HepG2 (cell line): Measurements from ENCODE around the gene TMTC2. TPM values are rescaled to one million over a fixed set of nuclear protein-coding genes. Genes with fewer than 3 reads are reported as not detected.

Experiments
- ATAC-seq: fragments of 200-7000 bp; cut with Tn5 transposase; 3 replicates; pipeline ENCODE4 v1.9.1; 2020; ENCODE audit warnings: mild to moderate bottlenecking, moderate library complexity
- BruUV-seq: library from RNA; stranded (reverse); fragments of 400-500 nt; replicated peaks from 2 replicates; lab custom pipeline; 2021; lab: Mats Ljungman, UMichigan
- CTCF ChIA-PET: fragments of 300-600 bp; formaldehyde crosslinking; extraction: SDS; loops from one replicate; lab custom pipeline; 2021; ENCODE audit warnings: low total read pairs, inconsistent platforms, low intra/inter-chr PET ratio; lab: Yijun Ruan, JAX
- POLR2A ChIA-PET: fragments of 350-600 bp; sonication (Branson Sonifier 250); formaldehyde crosslinking; loops from one replicate; lab custom pipeline; 2020; ENCODE audit warnings: antibody characterized with exemption, inconsistent platforms; lab: Yijun Ruan, JAX
- DNase-seq: peaks from one replicate; pipeline ENCODE4 v3.0.0-alpha.2; 2015; ENCODE audit warnings: low spot score
- FAIRE-seq: peaks from 3 replicates; lab custom pipeline; 2011; peaks lifted over from hg19 to GRCh38; lab: Jason Lieb, UNC
- H2AFZ ChIP-seq: one replicate; pipeline ENCODE4 v1.6.1; 2011; ENCODE audit warnings: low read length, inconsistent platforms
- H3K27ac ChIP-seq: fragments of 300-600 bp; 3 replicates; pipeline ENCODE4 v1.8.0; 2011; ENCODE audit warnings: mixed run types, mild to moderate bottlenecking, mixed read lengths, low read length, inconsistent platforms; ENCODE audit not compliant: insufficient read depth; ENCODE audit errors: extremely low read length
- H3K27me3 ChIP-seq, 2 experiments: fragments of 200-600 bp in 1 of 2; 2 replicates in 1 of 2; 3 replicates in 1 of 2; pipeline versions ENCODE4 v1.6.0 to v1.8.0; 2011; ENCODE audit warnings: low read length in 2 of 2, mild to moderate bottlenecking in 2 of 2, moderate library complexity in 2 of 2, inconsistent platforms in 1 of 2; ENCODE audit not compliant: insufficient read depth in 2 of 2, control insufficient read depth in 1 of 2
- H3K36me3 ChIP-seq, 2 experiments: fragments of 200-600 bp in 1 of 2; replicated peaks in 1 of 2; 2 replicates in 1 of 2; 3 replicates in 1 of 2; pipeline versions ENCODE4 v1.5.1 to v1.8.0; 2011; ENCODE audit warnings: low read length in 2 of 2, inconsistent platforms in 1 of 2; ENCODE audit not compliant: insufficient read depth in 2 of 2, control insufficient read depth in 1 of 2
- H3K4me1 ChIP-seq: 2 replicates; pipeline ENCODE4 v1.5.1; 2012; ENCODE audit warnings: low read length, inconsistent platforms; ENCODE audit not compliant: insufficient read depth
- H3K4me2 ChIP-seq: 2 replicates; pipeline ENCODE4 v1.6.0; 2011; ENCODE audit warnings: low read depth, low read length, inconsistent platforms
- H3K4me3 ChIP-seq, 3 experiments: fragments of 200-600 bp in 1 of 3; sonication (generic), shearing (Covaris generic) in 1 of 3; replicated peaks in 1 of 3; 2 replicates each; pipeline ENCODE4 v1.5.1; 2011 to 2016; ENCODE audit warnings: low read length in 3 of 3, inconsistent platforms in 2 of 3, low read depth in 2 of 3, mild to moderate bottlenecking in 2 of 3, control low read depth in 1 of 3, mixed read lengths in 1 of 3; ENCODE audit not compliant: insufficient read depth in 1 of 3
- H3K79me2 ChIP-seq: one replicate; pipeline ENCODE4 v1.6.1; 2011; ENCODE audit warnings: low read length, inconsistent platforms; ENCODE audit not compliant: insufficient read depth
- H3K9ac ChIP-seq: 2 replicates; pipeline ENCODE4 v1.6.0; 2011; ENCODE audit warnings: mild to moderate bottlenecking, low read depth, low read length, inconsistent platforms; ENCODE audit not compliant: insufficient read depth
- H3K9me3 ChIP-seq: 2 replicates; pipeline ENCODE4 v1.5.1; 2012; ENCODE audit warnings: mild to moderate bottlenecking, low read length
- H4K20me1 ChIP-seq: 2 replicates; pipeline ENCODE4 v1.6.0; 2011; ENCODE audit warnings: inconsistent platforms, mild to moderate bottlenecking, low read length, moderate library complexity; ENCODE audit not compliant: insufficient read depth
- CEBPG ChIP-seq: IDR thresholded peaks from 2 replicates; pipeline ENCODE4 v1.6.1; 2016
- ELF3 ChIP-seq: IDR thresholded peaks from 2 replicates; pipeline ENCODE4 v1.6.1; 2016; ENCODE audit warnings: missing genetic modification reagents, missing compliant biosample characterization
- GZF1 ChIP-seq: sonication (generic); formaldehyde crosslinking; IDR thresholded peaks from 2 replicates; pipeline ENCODE4 v1.5.1; 2020; ENCODE audit warnings: mild to moderate bottlenecking, missing genetic modification reagents
- HMG20B ChIP-seq: conservative IDR thresholded peaks from 2 replicates; pipeline ENCODE4 v1.6.1; 2016; ENCODE audit warnings: missing genetic modification reagents, missing compliant biosample characterization
- IKZF5 ChIP-seq: IDR thresholded peaks from 2 replicates; pipeline ENCODE4 v1.6.1; 2018; ENCODE audit warnings: missing genetic modification reagents, mild to moderate bottlenecking, missing compliant biosample characterization
- KDM5A ChIP-seq: fragments of 200-600 bp; sonication (generic); IDR thresholded peaks from 2 replicates; pipeline ENCODE4 v1.7.0; 2018; ENCODE audit warnings: antibody characterized with exemption, mild to moderate bottlenecking, low read length, borderline replicate concordance
- MXD3 ChIP-seq: IDR thresholded peaks from 2 replicates; pipeline ENCODE4 v1.6.1; 2016; ENCODE audit warnings: mild to moderate bottlenecking, missing biosample characterization, missing genetic modification reagents
- RAD51 ChIP-seq: fragments of 450-650 bp; IDR thresholded peaks from 2 replicates; pipeline ENCODE4 v1.6.1; 2016; ENCODE audit warnings: borderline replicate concordance
- SOX5 ChIP-seq: IDR thresholded peaks from 2 replicates; pipeline ENCODE4 v1.6.1; 2016; ENCODE audit warnings: borderline replicate concordance
- SUZ12 ChIP-seq: fragments of 150-350 bp; IDR thresholded peaks from 2 replicates; pipeline ENCODE4 v1.6.1; 2014; ENCODE audit warnings: low read depth, low read length
- ZBTB8A ChIP-seq: sonication (generic); formaldehyde crosslinking; IDR thresholded peaks from 2 replicates; pipeline ENCODE4 v1.4.0; 2020; ENCODE audit warnings: mild to moderate bottlenecking, low read depth, missing genetic modification reagents, borderline replicate concordance
- ZNF282 ChIP-seq: fragments of 450-650 bp; IDR thresholded peaks from 2 replicates; pipeline ENCODE4 v1.6.1; 2018; ENCODE audit not compliant: partially characterized antibody
- ZNF350 ChIP-seq: sonication (generic); formaldehyde crosslinking; IDR thresholded peaks from 2 replicates; pipeline ENCODE4 v1.4.0; 2020; ENCODE audit warnings: mild to moderate bottlenecking, low read depth, missing genetic modification reagents, borderline replicate concordance
- ZNF451 ChIP-seq: sonication (generic); formaldehyde crosslinking; IDR thresholded peaks from 2 replicates; pipeline ENCODE4 v1.5.0; 2020; ENCODE audit warnings: mild to moderate bottlenecking, missing genetic modification reagents
- ZNF589 ChIP-seq: sonication (generic); formaldehyde crosslinking; conservative IDR thresholded peaks from 2 replicates; pipeline ENCODE4 v1.8.0; 2022; ENCODE audit warnings: mild to moderate bottlenecking, moderate library complexity, missing genetic modification reagents
- ZNF780A ChIP-seq: sonication (generic); formaldehyde crosslinking; IDR thresholded peaks from 2 replicates; pipeline ENCODE4 v1.8.0; 2022; ENCODE audit warnings: mild to moderate bottlenecking, missing genetic modification reagents, moderate library complexity
- ZSCAN31 ChIP-seq: sonication (generic); formaldehyde crosslinking; IDR thresholded peaks from 2 replicates; pipeline ENCODE4 v1.5.0; 2020; ENCODE audit warnings: low read depth, mild to moderate bottlenecking, missing genetic modification reagents
- WGBS: methylation state at CpG from one replicate; pipeline ENCODE4 v1.1.6; 2017; ENCODE audit warnings: low lambda C conversion rate; 5-methylcytosine and 5-hydroxymethylcytosine counted together
- in situ Hi-C: cut with HindIII; loops from 2 replicates; pipeline ENCODE4 v1.10.0; 2017; ENCODE audit warnings: low pct_unique_long_range_greater_than_20kb; ENCODE audit not compliant: extremely low pct_ligation_motif_present
- intact Hi-C: fragments of 100-400 bp; cut with micrococcal nuclease; formaldehyde crosslinking; loops from one replicate; pipeline ENCODE4 v1.10.0; 2022; ENCODE audit not compliant: unreplicated experiment
- polyA plus RNA-seq, 8 experiments: library from polyadenylated mRNA; depleted of rRNA in 3 of 8; stranded (reverse) in 7 of 8; unstranded in 1 of 8; fragments of >200 nt; fragmentation: Illumina TruSeq in 4 of 8; extraction: Trizol in 4 of 8; gene quantifications; 2 replicates each; pipeline versions ENCODE4 v1.2.1 to v1.2.3, GENCODE V29; 2011 to 2016; ENCODE audit warnings: low read depth in 4 of 8, missing spikeins in 1 of 8, mixed read lengths in 1 of 8; ENCODE audit not compliant: insufficient read depth in 1 of 8
- total RNA-seq, 5 experiments: library from RNA; depleted of rRNA; stranded (reverse); fragments of >200 nt; fragmentation: Illumina TruSeq; extraction: Trizol; gene quantifications; 2 replicates each; pipeline ENCODE4 v1.2.3, GENCODE V29; 2016; ENCODE audit warnings: low read depth in 1 of 5
- TF ChIP-seq, protein P1 (sequence below): sonication (generic); formaldehyde crosslinking; IDR thresholded peaks from 2 replicates; pipeline ENCODE4 v1.8.0; 2022; ENCODE audit warnings: mild to moderate bottlenecking, missing genetic modification reagents, moderate library complexity
- TF ChIP-seq, protein P2 (sequence below): sonication (generic); formaldehyde crosslinking; IDR thresholded peaks from 2 replicates; pipeline ENCODE4 v1.9.0; 2021; ENCODE audit warnings: missing genetic modification reagents, borderline replicate concordance

The TMTC2 gene
- total and polyA plus RNA-seq, 2 of the 13 experiments (the other 11 are each of a cell fraction or from before 2014, with no cell fraction given): 0.55 to 0.63 TPM

DNA sequence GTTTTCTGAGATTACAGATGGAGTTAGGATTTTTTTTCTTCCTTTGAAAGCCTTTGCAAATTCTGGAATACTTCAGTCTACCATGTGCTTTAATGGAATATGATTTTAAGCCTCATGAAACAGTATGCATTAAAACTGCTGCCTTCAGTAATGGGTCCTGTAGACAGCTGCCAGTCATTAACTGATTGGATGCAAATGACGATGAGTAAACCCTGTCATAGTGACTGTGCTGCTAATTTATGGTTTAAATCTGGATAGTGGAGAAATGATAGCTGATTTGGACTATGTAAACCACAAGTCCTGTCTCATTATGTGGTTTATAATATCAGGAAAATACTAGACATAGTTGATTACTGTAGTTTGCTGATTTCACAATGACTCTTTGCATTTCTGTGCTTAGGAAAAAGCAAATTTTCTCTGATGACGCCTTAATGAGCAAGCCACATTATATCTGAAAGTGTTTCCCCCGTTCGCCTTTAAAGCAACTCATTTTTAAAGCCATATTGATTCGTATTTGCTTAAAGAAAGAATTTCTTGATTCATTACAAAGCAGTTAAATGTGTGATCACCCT, 217.6 kb downstream of the TMTC2 start (continued):
- TF ChIP-seq ZNF451 (CRISPR knock-in tag): no peak

DNA sequence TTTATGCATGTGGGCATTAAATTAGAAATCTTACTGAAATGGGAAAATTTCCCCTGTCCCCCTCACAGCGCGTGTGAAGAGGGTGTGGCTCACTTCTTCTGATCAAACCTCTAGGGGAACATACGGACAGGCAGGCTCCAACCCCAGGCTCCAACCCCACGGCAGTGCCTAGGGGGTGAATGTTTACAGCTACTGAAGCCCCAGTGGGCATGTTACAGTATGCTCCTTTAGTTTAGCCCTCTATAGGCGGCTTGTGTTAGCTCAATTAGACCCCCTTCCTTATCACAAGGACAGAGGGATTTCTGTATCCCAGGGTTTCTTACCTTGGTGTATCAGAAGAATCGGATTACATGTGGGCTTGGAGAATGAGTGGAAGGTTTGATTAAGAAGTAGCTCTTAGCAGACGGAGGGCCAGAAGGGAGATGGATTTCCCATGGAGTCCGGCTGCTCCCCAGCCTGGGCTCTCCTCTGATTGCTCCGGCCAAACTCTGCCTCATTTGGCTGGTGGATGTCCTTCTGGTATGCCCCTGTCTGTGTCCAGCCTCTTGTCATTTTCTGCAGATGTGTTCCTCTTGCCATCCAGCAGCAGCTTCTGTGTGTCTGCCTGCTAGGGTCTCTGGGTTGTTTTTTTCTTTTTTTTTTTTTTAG, 223.7 kb downstream of the TMTC2 start:
- ATAC-seq: peak; percentile 57
- H3K4me2 ChIP-seq: no peak overlapping the region
- no peaks in the 10 kb centered on the region for H4K20me1 ChIP-seq
- DNase-seq: no peak
- H3K36me3 ChIP-seq: no peaks in the 10 kb centered on the region
- H2AFZ ChIP-seq: no peak overlapping the region
- ChIA-PET CTCF (no interaction called here), POLR2A (no interaction called here)
- no peak overlapping the region for H3K9ac ChIP-seq
- FAIRE-seq: no peak
- in situ Hi-C loops (no loop called here), intact Hi-C loops (no loop called here)
- no TSS peak for BruUV-seq
- no peaks in the 10 kb centered on the region for H3K79me2 ChIP-seq
- no peak overlapping the region for H3K4me3 ChIP-seq
- 29% methylated on average over 7 of the region's 9 CpGs for WGBS
- H3K9me3 ChIP-seq: no peaks in the 10 kb centered on the region
- no peak overlapping the region for H3K27ac ChIP-seq
- H3K4me1 ChIP-seq: no peaks in the 10 kb centered on the region
- H3K27me3 ChIP-seq: no peaks in the 10 kb centered on the region
- TF ChIP-seq ZNF282 (no peak), HMG20B (CRISPR knock-in tag) (no peak), ZNF780A (CRISPR knock-in tag) (no peak), CEBPG (CRISPR knock-in tag) (no peak), ZBTB8A (no peak), KDM5A (no peak), SOX5 (CRISPR knock-in tag) (no peak), ZNF350 (CRISPR knock-in tag) (no peak), IKZF5 (CRISPR knock-in tag) (no peak), GZF1 (CRISPR knock-in tag) (no peak), ZNF589 (CRISPR knock-in tag) (no peak), ZSCAN31 (no peak), ELF3 (CRISPR knock-in tag) (no peak), SUZ12 (no peak), RAD51 (no peak), MXD3 (CRISPR knock-in tag) (no peak)
- TF ChIP-seq, protein P1, sequence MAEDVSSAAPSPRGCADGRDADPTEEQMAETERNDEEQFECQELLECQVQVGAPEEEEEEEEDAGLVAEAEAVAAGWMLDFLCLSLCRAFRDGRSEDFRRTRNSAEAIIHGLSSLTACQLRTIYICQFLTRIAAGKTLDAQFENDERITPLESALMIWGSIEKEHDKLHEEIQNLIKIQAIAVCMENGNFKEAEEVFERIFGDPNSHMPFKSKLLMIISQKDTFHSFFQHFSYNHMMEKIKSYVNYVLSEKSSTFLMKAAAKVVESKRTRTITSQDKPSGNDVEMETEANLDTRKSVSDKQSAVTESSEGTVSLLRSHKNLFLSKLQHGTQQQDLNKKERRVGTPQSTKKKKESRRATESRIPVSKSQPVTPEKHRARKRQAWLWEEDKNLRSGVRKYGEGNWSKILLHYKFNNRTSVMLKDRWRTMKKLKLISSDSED (CRISPR knock-in tag): no peak
- TF ChIP-seq, protein P2, sequence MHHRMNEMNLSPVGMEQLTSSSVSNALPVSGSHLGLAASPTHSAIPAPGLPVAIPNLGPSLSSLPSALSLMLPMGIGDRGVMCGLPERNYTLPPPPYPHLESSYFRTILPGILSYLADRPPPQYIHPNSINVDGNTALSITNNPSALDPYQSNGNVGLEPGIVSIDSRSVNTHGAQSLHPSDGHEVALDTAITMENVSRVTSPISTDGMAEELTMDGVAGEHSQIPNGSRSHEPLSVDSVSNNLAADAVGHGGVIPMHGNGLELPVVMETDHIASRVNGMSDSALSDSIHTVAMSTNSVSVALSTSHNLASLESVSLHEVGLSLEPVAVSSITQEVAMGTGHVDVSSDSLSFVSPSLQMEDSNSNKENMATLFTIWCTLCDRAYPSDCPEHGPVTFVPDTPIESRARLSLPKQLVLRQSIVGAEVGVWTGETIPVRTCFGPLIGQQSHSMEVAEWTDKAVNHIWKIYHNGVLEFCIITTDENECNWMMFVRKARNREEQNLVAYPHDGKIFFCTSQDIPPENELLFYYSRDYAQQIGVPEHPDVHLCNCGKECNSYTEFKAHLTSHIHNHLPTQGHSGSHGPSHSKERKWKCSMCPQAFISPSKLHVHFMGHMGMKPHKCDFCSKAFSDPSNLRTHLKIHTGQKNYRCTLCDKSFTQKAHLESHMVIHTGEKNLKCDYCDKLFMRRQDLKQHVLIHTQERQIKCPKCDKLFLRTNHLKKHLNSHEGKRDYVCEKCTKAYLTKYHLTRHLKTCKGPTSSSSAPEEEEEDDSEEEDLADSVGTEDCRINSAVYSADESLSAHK (CRISPR knock-in tag): no peak
